ENCODE measurements around the gene SERINC3.
A peak's percentile ranks its signal among the peaks of the same experiment; 100 is the strongest.
"Not testable (repeated sequence)": the region's sequence is repeated elsewhere in the genome, so short reads cannot be mapped to it uniquely, and the experiment has no call there.

SERINC3 gene

GRCh38 chr20:44491635-44492395 lies 30.1 kb downstream of the SERINC3 start:
- no peak for DNase-seq (ENCODE audit: low spot score)

GRCh38 chr20:44489931-44490330 lies 31.9 kb downstream of the SERINC3 start:
- no peak for DNase-seq (ENCODE audit: low spot score)

GRCh38 chr20:44489223-44489622 lies 32.6 kb downstream of the SERINC3 start:
- no peak for DNase-seq (ENCODE audit: low spot score)

- no peak for DNase-seq (ENCODE audit: low spot score)
These were observed 33.3 kb downstream of the SERINC3 start for GRCh38 chr20:44488551-44488950.

- DNase-seq (ENCODE audit: low spot score): no peak
These were observed 36.1 kb downstream of the SERINC3 start for GRCh38 chr20:44485830-44486198.

GRCh38 chr20:44485078-44485829 lies 36.6 kb downstream of the SERINC3 start:
- no peak for DNase-seq (ENCODE audit: low spot score)

GRCh38 chr20:44483112-44483511 lies 38.8 kb downstream of the SERINC3 start:
- no peak for DNase-seq (ENCODE audit: low spot score)

- DNase-seq (ENCODE audit: low spot score): no peak
These were observed 40.0 kb downstream of the SERINC3 start for GRCh38 chr20:44481719-44482416.

- DNase-seq (ENCODE audit: low spot score): no peak
These were observed 41.8 kb downstream of the SERINC3 start for GRCh38 chr20:44480097-44480496.

- DNase-seq (ENCODE audit: low spot score): no peak
These were observed 42.2 kb downstream of the SERINC3 start for GRCh38 chr20:44479643-44480042.

GRCh38 chr20:44478206-44478605 lies 43.7 kb downstream of the SERINC3 start:
- no peak for DNase-seq (ENCODE audit: low spot score)

GRCh38 chr20:44477151-44477550 lies 44.7 kb downstream of the SERINC3 start:
- no peak for DNase-seq (ENCODE audit: low spot score)

- peak; percentile 85 for DNase-seq (ENCODE audit: low spot score)
These were observed 45.9 kb downstream of the SERINC3 start, which contains the start of gene TTPAL for GRCh38 chr20:44475694-44476560. TTPAL (plus strand) TSS chr20:44475874; CDS start chr20:44480000, 4,126 bp downstream.

- no peak for DNase-seq (ENCODE audit: low spot score)
These were observed 46.5 kb downstream of the SERINC3 start for GRCh38 chr20:44475372-44475693.

GRCh38 chr20:44472283-44472682 lies 49.6 kb downstream of the SERINC3 start:
- DNase-seq (ENCODE audit: low spot score): not testable (repeated sequence)

- no peak for DNase-seq (ENCODE audit: low spot score)
These were observed 50.4 kb downstream of the SERINC3 start for GRCh38 chr20:44471481-44471882.

GRCh38 chr20:44470327-44470726 lies 51.5 kb downstream of the SERINC3 start:
- no peak for DNase-seq (ENCODE audit: low spot score)

- DNase-seq (ENCODE audit: low spot score): no peak
These were observed 53.7 kb downstream of the SERINC3 start for GRCh38 chr20:44468044-44468782.

- no peak for DNase-seq (ENCODE audit: low spot score)
These were observed 54.5 kb downstream of the SERINC3 start for GRCh38 chr20:44467289-44467883.

GRCh38 chr20:44465001-44465560 lies 56.8 kb downstream of the SERINC3 start:
- no peak for DNase-seq (ENCODE audit: low spot score)
